Natural killer cell (primary cell): ENCODE results near the gene LLGL2. TPM values are rescaled to one million over a fixed set of nuclear protein-coding genes. Genes with fewer than 3 reads are reported as not detected.

ENCODE experiments used
- ATAC-seq, 3 donors: fragments of 150-1000 bp in 2 of 3; fragments of 200-7000 bp in 1 of 3; cut with Tn5 transposase; 1 replicate in 1 of 3; 2 replicates in 2 of 3; pipeline ENCODE4 v1.10.0; 2021; ENCODE audit warnings: mild to moderate bottlenecking in 2 of 3, moderate library complexity in 2 of 3
- DNase-seq, 2 donors: peaks; one replicate each; pipeline versions ENCODE4 v3.0.0 to v3.0.0-alpha.2; 2013 to 2021; ENCODE audit warnings: mixed read lengths in 1 of 2
- H3K27ac ChIP-seq: one replicate; pipeline ENCODE4 v1.5.1; 2013; ENCODE audit warnings: mild to moderate bottlenecking, low read length
- H3K27me3 ChIP-seq: one replicate; pipeline ENCODE4 v1.6.1; 2013; ENCODE audit warnings: low read length; ENCODE audit not compliant: control insufficient read depth, insufficient read depth
- H3K36me3 ChIP-seq: one replicate; pipeline ENCODE4 v1.6.1; 2013; ENCODE audit warnings: low read length; ENCODE audit not compliant: control insufficient read depth, insufficient read depth
- H3K4me1 ChIP-seq: one replicate; pipeline ENCODE4 v1.6.1; 2013; ENCODE audit warnings: low read length; ENCODE audit not compliant: control insufficient read depth, insufficient read depth
- H3K4me3 ChIP-seq: one replicate; pipeline ENCODE4 v1.5.1; 2013; ENCODE audit warnings: low read length
- H3K9me3 ChIP-seq: one replicate; pipeline ENCODE4 v1.6.1; 2013; ENCODE audit warnings: low read length; ENCODE audit not compliant: control insufficient read depth, insufficient read depth
- H3K27ac Mint-ChIP-seq, 2 donors: one replicate each; pipeline ENCODE4 v1.8.0; 2022; ENCODE audit warnings: mild to moderate bottlenecking in 2 of 2, mixed read lengths in 2 of 2, moderate library complexity in 1 of 2
- H3K27me3 Mint-ChIP-seq, 2 donors: one replicate each; pipeline ENCODE4 v1.8.0; 2022; ENCODE audit warnings: low read depth in 2 of 2, mixed read lengths in 2 of 2
- H3K36me3 Mint-ChIP-seq: one replicate; pipeline ENCODE4 v1.8.0; 2022; ENCODE audit warnings: mixed read lengths
- H3K4me1 Mint-ChIP-seq, 2 donors: one replicate each; pipeline ENCODE4 v1.8.0; 2022; ENCODE audit warnings: mixed read lengths in 2 of 2
- H3K4me3 Mint-ChIP-seq: one replicate; pipeline ENCODE4 v1.8.0; 2022; ENCODE audit warnings: mild to moderate bottlenecking, moderate library complexity, mixed read lengths
- H3K9me3 Mint-ChIP-seq, 2 donors: one replicate each; pipeline ENCODE4 v1.8.0; 2022; ENCODE audit warnings: mixed read lengths in 2 of 2
- WGBS: methylation state at CpG from one replicate; pipeline ENCODE4 v1.1.7; 2013; ENCODE audit warnings: missing lambda C conversion rate; ENCODE audit not compliant: insufficient coverage; 5-methylcytosine and 5-hydroxymethylcytosine counted together
- intact Hi-C: fragments of 100-400 bp; cut with micrococcal nuclease; formaldehyde crosslinking; loops from one replicate; pipeline ENCODE4 v1.14.2; 2022
- total RNA-seq, 4 donors: library from RNA; stranded (reverse); fragments of 120-200 nt in 1 of 4; gene quantifications; one replicate each; pipeline versions ENCODE4 v1.2.3 to v1.2.4, GENCODE V29; 2013 to 2022
- TF ChIP-seq, protein P1 (sequence below): fragments of 200-600 bp; IDR thresholded peaks from one replicate; pipeline ENCODE4 v1.8.0; 2022; ENCODE audit warnings: antibody characterized with exemption

LLGL2 gene
- total RNA-seq, 3 donors from 2014 or later (not counting 1 experiment from before 2014, with no cell fraction given) = 229 to 302 (median 244) TPM

DNA sequence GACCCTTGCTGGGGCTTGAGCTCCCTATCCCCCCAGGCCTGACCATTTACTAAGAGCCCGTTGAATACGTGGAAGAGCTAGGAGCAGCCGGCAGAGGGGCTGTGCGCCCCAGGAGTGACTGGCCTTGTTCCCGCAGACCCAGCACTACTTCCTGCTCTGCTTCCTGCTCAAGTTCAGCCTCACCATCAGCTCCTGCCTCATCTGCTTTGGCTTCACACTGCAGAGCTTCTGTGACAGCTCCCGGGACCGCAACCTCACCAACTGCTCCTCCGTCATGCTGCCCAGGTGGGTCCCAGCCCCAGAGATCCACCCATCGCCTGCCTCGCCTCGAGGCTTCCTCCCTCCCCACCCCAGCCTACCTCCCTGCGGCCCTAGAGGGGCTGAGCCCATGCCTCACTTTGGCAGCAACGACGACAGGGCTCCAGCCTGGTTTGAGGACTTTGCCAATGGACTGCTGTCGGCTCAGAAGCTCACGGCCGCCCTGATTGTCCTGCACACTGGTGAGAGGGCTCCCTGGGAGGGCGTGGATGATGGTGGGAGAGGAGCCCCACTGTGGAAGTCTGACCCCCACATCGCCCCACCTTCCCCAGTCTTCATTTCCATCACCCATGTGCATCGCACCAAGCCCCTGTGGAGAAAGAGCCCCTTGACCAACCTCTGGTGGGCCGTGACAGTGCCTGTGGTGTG lies 27.3 kb upstream of the LLGL2 start:
- 53% methylated on average over 19 of the region's 21 CpGs for WGBS
- ATAC-seq = peak in 2 of 3 donors; percentile 26 to 42

DNA sequence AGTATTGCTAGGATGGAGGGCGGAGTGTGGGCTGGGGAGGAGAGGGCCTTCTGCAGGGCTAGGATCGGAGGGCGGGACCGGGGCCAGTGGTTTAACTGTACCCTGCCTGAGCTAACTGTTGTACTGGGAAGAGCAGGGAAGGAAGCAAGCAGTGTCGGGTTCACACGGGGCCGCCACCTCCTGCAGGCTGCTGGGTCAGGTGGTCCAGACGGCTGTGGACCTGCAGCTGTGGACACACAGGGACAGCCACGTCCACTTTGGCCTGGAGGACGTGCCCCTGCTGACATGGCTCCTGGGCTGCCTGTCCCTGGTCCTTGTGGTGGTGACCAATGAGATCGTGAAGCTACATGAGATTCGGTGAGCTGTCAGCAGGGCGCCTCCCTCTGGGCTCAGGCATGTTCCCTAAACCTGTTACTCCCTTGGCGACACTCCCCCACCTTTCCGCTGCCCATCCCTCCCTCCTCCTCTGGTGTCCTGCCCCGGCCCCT lies 26.7 kb upstream of the LLGL2 start:
- intact Hi-C loops = no loop called here
- Histone ChIP-seq H3K27ac (no peak overlapping the region), H3K36me3 (peaks cover 46% of the 10 kb centered on the region), H3K9me3 (no peaks in the 10 kb centered on the region), H3K4me3 (no peak overlapping the region), H3K4me1 (peaks cover 13% of the 10 kb centered on the region), H3K27me3 (no peaks in the 10 kb centered on the region)
- H3K4me3 Mint-ChIP-seq = no peak overlapping the region
- no peaks in the 10 kb centered on the region for H3K9me3 Mint-ChIP-seq
- no peaks in the 10 kb centered on the region for H3K4me1 Mint-ChIP-seq
- no peaks in the 10 kb centered on the region for H3K27me3 Mint-ChIP-seq
- no peak overlapping the region for H3K27ac Mint-ChIP-seq
- ATAC-seq = no peak
- no peak for DNase-seq
- WGBS = 71% methylated on average over 16 of the region's 16 CpGs
- H3K36me3 Mint-ChIP-seq = no peaks in the 10 kb centered on the region
- TF ChIP-seq, protein P1, sequence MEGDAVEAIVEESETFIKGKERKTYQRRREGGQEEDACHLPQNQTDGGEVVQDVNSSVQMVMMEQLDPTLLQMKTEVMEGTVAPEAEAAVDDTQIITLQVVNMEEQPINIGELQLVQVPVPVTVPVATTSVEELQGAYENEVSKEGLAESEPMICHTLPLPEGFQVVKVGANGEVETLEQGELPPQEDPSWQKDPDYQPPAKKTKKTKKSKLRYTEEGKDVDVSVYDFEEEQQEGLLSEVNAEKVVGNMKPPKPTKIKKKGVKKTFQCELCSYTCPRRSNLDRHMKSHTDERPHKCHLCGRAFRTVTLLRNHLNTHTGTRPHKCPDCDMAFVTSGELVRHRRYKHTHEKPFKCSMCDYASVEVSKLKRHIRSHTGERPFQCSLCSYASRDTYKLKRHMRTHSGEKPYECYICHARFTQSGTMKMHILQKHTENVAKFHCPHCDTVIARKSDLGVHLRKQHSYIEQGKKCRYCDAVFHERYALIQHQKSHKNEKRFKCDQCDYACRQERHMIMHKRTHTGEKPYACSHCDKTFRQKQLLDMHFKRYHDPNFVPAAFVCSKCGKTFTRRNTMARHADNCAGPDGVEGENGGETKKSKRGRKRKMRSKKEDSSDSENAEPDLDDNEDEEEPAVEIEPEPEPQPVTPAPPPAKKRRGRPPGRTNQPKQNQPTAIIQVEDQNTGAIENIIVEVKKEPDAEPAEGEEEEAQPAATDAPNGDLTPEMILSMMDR = no peak

More for the DNA sequence above, 27.3 kb upstream of the LLGL2 start:
- intact Hi-C loops = no loop called here
- Mint-ChIP-seq H3K27ac (no peak overlapping the region), H3K4me3 (no peak overlapping the region), H3K36me3 (no peaks in the 10 kb centered on the region), H3K4me1 (no peaks in the 10 kb centered on the region), H3K9me3 (no peaks in the 10 kb centered on the region), H3K27me3 (no peaks in the 10 kb centered on the region)
- peak in 1 of 2 donors; percentile 17 for DNase-seq
- Histone ChIP-seq H3K4me1 (peaks cover 7% of the 10 kb centered on the region), H3K9me3 (no peaks in the 10 kb centered on the region), H3K27me3 (no peaks in the 10 kb centered on the region), H3K27ac (no peak overlapping the region), H3K4me3 (no peak overlapping the region), H3K36me3 (peaks cover 51% of the 10 kb centered on the region)
- TF ChIP-seq, protein P1 = no peak

DNA sequence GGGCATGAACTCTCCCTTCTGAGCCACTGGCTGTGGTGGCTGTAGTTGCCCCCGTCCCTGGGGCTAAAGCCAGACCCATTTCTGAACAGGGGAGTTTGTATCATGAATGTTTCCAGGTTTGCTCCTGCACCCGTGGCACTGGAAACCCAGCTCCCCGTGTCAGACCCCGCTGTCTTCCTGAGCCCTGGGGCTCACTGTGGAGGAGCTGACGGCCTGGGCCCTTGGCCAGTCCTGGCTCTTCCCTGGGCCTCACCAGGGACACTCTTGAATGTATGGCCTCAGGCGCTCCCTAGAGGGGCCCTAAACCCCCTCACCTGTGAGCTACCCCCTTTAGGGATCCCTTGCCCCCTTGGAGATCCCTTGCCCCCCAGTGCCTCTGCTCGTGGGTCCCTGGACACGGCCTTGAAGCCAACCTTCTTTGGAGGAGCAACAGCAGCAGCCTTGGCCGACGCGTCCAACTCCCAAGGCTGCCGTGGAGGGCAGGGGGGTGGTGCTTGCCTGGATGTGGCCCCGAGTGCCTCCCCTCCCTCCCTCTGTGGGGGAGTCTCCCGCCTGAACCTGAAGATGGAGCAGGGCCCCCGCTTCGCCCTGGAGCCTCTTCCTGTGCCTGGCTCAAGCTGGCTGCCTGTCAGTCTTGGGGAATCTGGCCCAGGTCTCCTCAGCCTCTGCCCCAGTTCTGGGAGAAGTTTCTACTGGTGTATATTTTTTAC lies 26.0 kb upstream of the LLGL2 start:
- Mint-ChIP-seq H3K4me1 (peaks cover 0 to 7% of the 10 kb centered on the region in 2 donors), H3K27me3 (no peaks in the 10 kb centered on the region), H3K9me3 (no peaks in the 10 kb centered on the region), H3K27ac (peak overlapping the region in 1 of 2 donors; percentile 47), H3K4me3 (no peak overlapping the region), H3K36me3 (no peaks in the 10 kb centered on the region)
- WGBS = 90% methylated on average over 16 of the region's 16 CpGs
- Histone ChIP-seq H3K4me3 (no peak overlapping the region), H3K4me1 (peaks cover 20% of the 10 kb centered on the region), H3K36me3 (peaks cover 39% of the 10 kb centered on the region), H3K27me3 (no peaks in the 10 kb centered on the region), H3K9me3 (no peaks in the 10 kb centered on the region), H3K27ac (no peak overlapping the region)
- intact Hi-C loops = no loop called here
- TF ChIP-seq, protein P1 = no peak
- no peak for DNase-seq
- no peak for ATAC-seq
